ENCODE measurements around the gene SRPK1. TPM values are rescaled to one million over a fixed set of nuclear protein-coding genes. Genes with fewer than 3 reads are reported as not detected.
"Not testable (repeated sequence)": the region's sequence is repeated elsewhere in the genome, so short reads cannot be mapped to it uniquely, and the experiment has no call there.

The SRPK1 gene
- total and polyA plus RNA-seq, 10 of the 15 experiments (the other 5 are each of a cell fraction or from before 2014, with no cell fraction given) = 47.4 to 112 (median 85.8) TPM

DNA sequence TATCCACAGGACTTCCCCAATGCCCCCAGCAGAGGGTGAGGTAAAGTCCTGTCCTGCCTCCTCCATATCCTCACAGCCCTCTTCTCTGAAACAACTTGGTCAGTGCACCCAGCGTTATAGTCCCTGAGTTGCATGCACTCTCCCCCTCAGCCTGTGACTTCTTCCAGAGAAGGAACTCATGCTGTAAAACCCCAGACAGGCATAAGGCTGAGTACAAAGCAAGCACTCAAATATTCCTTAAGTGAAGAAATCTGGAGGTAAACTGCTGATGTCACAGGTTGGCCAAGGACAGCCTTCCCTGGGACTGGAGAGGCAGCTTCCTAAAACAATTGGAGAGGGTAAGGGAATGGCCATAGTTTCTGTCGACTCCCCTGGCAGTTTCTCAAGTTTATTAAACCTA is 12.9 kb upstream of the SRPK1 start:
- H3K9me3 ChIP-seq (replicated peaks; ENCODE audit: control insufficient read depth, insufficient read depth, low read length) = peaks cover 2% of the 10 kb centered on the region; the same call in 2 of the 3 replicates
- ChIA-PET RAD21 (ENCODE audit: unreplicated experiment) (no interaction called here), POLR2A (no interaction called here), CTCF (no interaction called here), SMC1A (ENCODE audit: uncharacterized antibody, unreplicated experiment) (interaction anchor here (0.6 to 0.7 kb wide), 2 partner anchors 49 to 50 kb away, joined by 3 to 4 read pairs; no protein-coding TSS in a partner anchor)
- TF ChIP-seq MTA2 (IDR thresholded peaks at IDR 0.05; ENCODE audit: low read depth) = no peak
- TF ChIP-seq FOS (IDR thresholded peaks at IDR 0.05; ENCODE audit: borderline replicate concordance, extremely low read depth, insufficient read length) = no peak
- no peak for TF ChIP-seq HDGF (IDR thresholded peaks at IDR 0.05)
- no peak for TF ChIP-seq RUNX3 (IDR thresholded peaks at IDR 0.05; ENCODE audit: low read length)
- no peak for TF ChIP-seq POU2F2 (IDR thresholded peaks at IDR 0.05; ENCODE audit: borderline replicate concordance, low read depth, low read length)
- TF ChIP-seq BHLHE40 (IDR thresholded peaks at IDR 0.05; ENCODE audit: borderline replicate concordance in 1 of 2, low read depth in 2 of 2, low read length in 1 of 2) = no peak
- TF ChIP-seq NFXL1 (IDR thresholded peaks at IDR 0.05; ENCODE audit: borderline replicate concordance) = no peak
- TF ChIP-seq PAX5 (IDR thresholded peaks at IDR 0.05; ENCODE audit: borderline replicate concordance, low read depth, low read length) = no peak
- TF ChIP-seq, protein P1, sequence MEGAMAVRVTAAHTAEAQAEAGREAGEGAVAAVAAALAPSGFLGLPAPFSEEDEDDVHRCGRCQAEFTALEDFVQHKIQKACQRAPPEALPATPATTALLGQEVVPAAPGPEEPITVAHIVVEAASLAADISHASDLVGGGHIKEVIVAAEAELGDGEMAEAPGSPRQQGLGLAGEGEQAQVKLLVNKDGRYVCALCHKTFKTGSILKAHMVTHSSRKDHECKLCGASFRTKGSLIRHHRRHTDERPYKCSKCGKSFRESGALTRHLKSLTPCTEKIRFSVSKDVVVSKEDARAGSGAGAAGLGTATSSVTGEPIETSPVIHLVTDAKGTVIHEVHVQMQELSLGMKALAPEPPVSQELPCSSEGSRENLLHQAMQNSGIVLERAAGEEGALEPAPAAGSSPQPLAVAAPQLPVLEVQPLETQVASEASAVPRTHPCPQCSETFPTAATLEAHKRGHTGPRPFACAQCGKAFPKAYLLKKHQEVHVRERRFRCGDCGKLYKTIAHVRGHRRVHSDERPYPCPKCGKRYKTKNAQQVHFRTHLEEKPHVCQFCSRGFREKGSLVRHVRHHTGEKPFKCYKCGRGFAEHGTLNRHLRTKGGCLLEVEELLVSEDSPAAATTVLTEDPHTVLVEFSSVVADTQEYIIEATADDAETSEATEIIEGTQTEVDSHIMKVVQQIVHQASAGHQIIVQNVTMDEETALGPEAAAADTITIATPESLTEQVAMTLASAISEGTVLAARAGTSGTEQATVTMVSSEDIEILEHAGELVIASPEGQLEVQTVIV (IDR thresholded peaks at IDR 0.05; ENCODE audit: borderline replicate concordance, partially characterized antibody) = no peak
- no peak for TF ChIP-seq NRF1 (conservative IDR thresholded peaks at IDR 0.05; ENCODE audit: low read depth, low read length)
- no peak overlapping the region for H3K4me2 ChIP-seq (ENCODE audit: control insufficient read depth, insufficient read depth)
- no peak overlapping the region for H2AFZ ChIP-seq (ENCODE audit: control insufficient read depth, low read depth, low read length)
- intact Hi-C loops (cut with micrococcal nuclease; ENCODE audit: unreplicated experiment) = no loop called here
- FAIRE-seq (no peak), ATAC-seq (no peak), DNase-seq (ENCODE audit: low read depth, low spot score) (no peak)
- no peak overlapping the region for H3K4me3 ChIP-seq
- H3K9ac ChIP-seq (ENCODE audit: control insufficient read depth, insufficient read depth, low read length) = no peak overlapping the region
- no peaks in the 10 kb centered on the region for H3K4me1 ChIP-seq (ENCODE audit: control insufficient read depth, insufficient read depth, low read length)
- H4K20me1 ChIP-seq (ENCODE audit: control insufficient read depth, insufficient read depth) = no peaks in the 10 kb centered on the region
- in situ Hi-C loops (cut with MboI) = no loop called here
- H3K36me3 ChIP-seq (ENCODE audit: control insufficient read depth in 2 of 2, insufficient read depth in 2 of 2, low read length in 1 of 2) = no peaks in the 10 kb centered on the region; a peak in 1 of 4 replicates
- H3K27ac ChIP-seq (ENCODE audit: control insufficient read depth, insufficient read depth) = no peak overlapping the region
- H3K79me2 ChIP-seq (ENCODE audit: control insufficient read depth, insufficient read depth, low read length) = no peaks in the 10 kb centered on the region
- 44% methylated on average over 2 of the region's 2 CpGs for WGBS (ENCODE audit: insufficient coverage, insufficient replicate concordance, low lambda C conversion rate, missing lambda C conversion rate)
- H3K27me3 ChIP-seq (replicated peaks in 1 of 2; ENCODE audit: control insufficient read depth in 2 of 2, insufficient read depth in 2 of 2, low read length in 1 of 2) = no peaks in the 10 kb centered on the region; a peak in 1 of 4 replicates
- BruUV-seq (replicated peaks) = no TSS peak

DNA sequence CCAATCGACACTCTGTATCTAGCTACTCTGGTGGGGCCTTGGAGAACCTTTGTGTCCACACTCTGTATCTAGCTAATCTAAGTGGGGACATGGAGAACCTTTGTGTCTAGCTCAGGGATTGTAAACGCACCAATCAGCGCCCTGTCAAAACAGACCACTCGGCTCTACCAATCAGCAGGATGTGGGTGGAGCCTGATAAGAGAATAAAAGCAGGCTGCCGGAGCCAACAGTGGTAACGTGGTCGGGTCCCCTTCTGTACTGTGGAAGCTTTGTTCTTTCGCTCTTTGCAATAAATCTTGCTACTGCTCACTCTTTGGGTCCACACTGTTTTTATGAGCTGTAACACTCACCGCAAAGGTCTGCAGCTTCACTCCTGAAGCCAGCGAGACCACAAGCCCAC is 11.0 kb upstream of the SRPK1 start:
- H2AFZ ChIP-seq (ENCODE audit: control insufficient read depth, low read depth, low read length); H3K9ac ChIP-seq (ENCODE audit: control insufficient read depth, insufficient read depth, low read length); ATAC-seq; RAD21 ChIA-PET (ENCODE audit: unreplicated experiment); CTCF ChIA-PET; H3K4me2 ChIP-seq (ENCODE audit: control insufficient read depth, insufficient read depth); H3K9me3 ChIP-seq (replicated peaks; ENCODE audit: control insufficient read depth, insufficient read depth, low read length); intact Hi-C loops (cut with micrococcal nuclease; ENCODE audit: unreplicated experiment); DNase-seq (ENCODE audit: low read depth, low spot score); H3K27me3 ChIP-seq (replicated peaks in 1 of 2; ENCODE audit: control insufficient read depth in 2 of 2, insufficient read depth in 2 of 2, low read length in 1 of 2); H4K20me1 ChIP-seq (ENCODE audit: control insufficient read depth, insufficient read depth); H3K4me1 ChIP-seq (ENCODE audit: control insufficient read depth, insufficient read depth, low read length); in situ Hi-C loops (cut with MboI); H3K27ac ChIP-seq (ENCODE audit: control insufficient read depth, insufficient read depth); BruUV-seq (replicated peaks); FAIRE-seq; H3K4me3 ChIP-seq; H3K79me2 ChIP-seq (ENCODE audit: control insufficient read depth, insufficient read depth, low read length); H3K36me3 ChIP-seq (ENCODE audit: control insufficient read depth in 2 of 2, insufficient read depth in 2 of 2, low read length in 1 of 2); POLR2A ChIA-PET: not testable (repeated sequence)
- SMC1A ChIA-PET (ENCODE audit: uncharacterized antibody, unreplicated experiment) = interaction anchor here (1.7 kb wide), 1 partner anchor 10 kb away, joined by 3 read pairs; the partner anchor contains the start of gene SRPK1
- WGBS (ENCODE audit: insufficient coverage, insufficient replicate concordance, low lambda C conversion rate, missing lambda C conversion rate) = 87% methylated on average over 9 of the region's 10 CpGs
